ENCODE measurements around the gene LYPD6B. TPM values are rescaled to one million over a fixed set of nuclear protein-coding genes. Genes with fewer than 3 reads are reported as not detected.

The LYPD6B gene
- polyA plus RNA-seq, 2 donors: 2.3 to 4.9 TPM

- Histone ChIP-seq H3K27me3 (ENCODE audit: control insufficient read depth in 1 of 2, insufficient read depth in 2 of 2, low read length in 2 of 2) (no peaks in the 10 kb centered on the region), H3K27ac (ENCODE audit: low read depth in 2 of 2, low read length in 1 of 2) (no peak overlapping the region), H3K4me1 (ENCODE audit: control insufficient read depth in 2 of 2, insufficient read depth in 2 of 2, low read length in 1 of 2) (no peaks in the 10 kb centered on the region), H3K4me3 (ENCODE audit: low read depth in 1 of 2, low read length in 2 of 2) (no peak overlapping the region), H3K9me3 (ENCODE audit: control insufficient read depth in 2 of 2, insufficient read depth in 1 of 2, low read depth in 1 of 2, low read length in 1 of 2) (no peaks in the 10 kb centered on the region), H3K36me3 (ENCODE audit: control insufficient read depth in 2 of 2, insufficient read depth in 2 of 2, low read length in 1 of 2) (no peaks in the 10 kb centered on the region)
- WGBS, 2 donors: 93 to 94% methylated on average over 31 of the region's 31 CpGs
Observed at GRCh38 chr2:149009576-149010461, 28.7 kb upstream of the LYPD6B start.

- no peaks in the 10 kb centered on the region for H3K27me3 ChIP-seq (ENCODE audit: control insufficient read depth in 1 of 2, insufficient read depth in 2 of 2, low read length in 2 of 2)
- H3K9me3 ChIP-seq (ENCODE audit: control insufficient read depth in 2 of 2, insufficient read depth in 1 of 2, low read depth in 1 of 2, low read length in 1 of 2): no peaks in the 10 kb centered on the region
- H3K27ac ChIP-seq (ENCODE audit: low read depth in 2 of 2, low read length in 1 of 2): no peak overlapping the region
- H3K4me3 ChIP-seq (ENCODE audit: low read depth in 1 of 2, low read length in 2 of 2): no peak overlapping the region
- 87 to 89% methylated on average over 9 of the region's 9 CpGs for WGBS, 2 donors
- H3K4me1 ChIP-seq (ENCODE audit: control insufficient read depth in 2 of 2, insufficient read depth in 2 of 2, low read length in 1 of 2): no peaks in the 10 kb centered on the region
- H3K36me3 ChIP-seq (ENCODE audit: control insufficient read depth in 2 of 2, insufficient read depth in 2 of 2, low read length in 1 of 2): no peaks in the 10 kb centered on the region
Observed at GRCh38 chr2:149012545-149012944, 26.0 kb upstream of the LYPD6B start.

- Histone ChIP-seq H3K4me3 (ENCODE audit: low read depth in 1 of 2, low read length in 2 of 2) (no peak overlapping the region), H3K4me1 (ENCODE audit: control insufficient read depth in 2 of 2, insufficient read depth in 2 of 2, low read length in 1 of 2) (peaks cover 0 to 3% of the 10 kb centered on the region in 2 donors), H3K36me3 (ENCODE audit: control insufficient read depth in 2 of 2, insufficient read depth in 2 of 2, low read length in 1 of 2) (no peaks in the 10 kb centered on the region), H3K9me3 (ENCODE audit: control insufficient read depth in 2 of 2, insufficient read depth in 1 of 2, low read depth in 1 of 2, low read length in 1 of 2) (no peaks in the 10 kb centered on the region), H3K27ac (ENCODE audit: low read depth in 2 of 2, low read length in 1 of 2) (no peak overlapping the region), H3K27me3 (ENCODE audit: control insufficient read depth in 1 of 2, insufficient read depth in 2 of 2, low read length in 2 of 2) (no peaks in the 10 kb centered on the region)
- WGBS, 2 donors: 95 to 97% methylated on average over 1 of the region's 1 CpG
Observed at GRCh38 chr2:149015501-149015900, 23.0 kb upstream of the LYPD6B start.

- H3K9me3 ChIP-seq (ENCODE audit: control insufficient read depth in 2 of 2, insufficient read depth in 1 of 2, low read depth in 1 of 2, low read length in 1 of 2): no peaks in the 10 kb centered on the region
- no peak overlapping the region for H3K4me3 ChIP-seq (ENCODE audit: low read depth in 1 of 2, low read length in 2 of 2)
- WGBS, 2 donors: 87 to 91% methylated on average over 4 of the region's 4 CpGs
- H3K36me3 ChIP-seq (ENCODE audit: control insufficient read depth in 2 of 2, insufficient read depth in 2 of 2, low read length in 1 of 2): no peaks in the 10 kb centered on the region
- H3K27me3 ChIP-seq (ENCODE audit: control insufficient read depth in 1 of 2, insufficient read depth in 2 of 2, low read length in 2 of 2): no peaks in the 10 kb centered on the region
- no peak overlapping the region for H3K27ac ChIP-seq (ENCODE audit: low read depth in 2 of 2, low read length in 1 of 2)
- H3K4me1 ChIP-seq (ENCODE audit: control insufficient read depth in 2 of 2, insufficient read depth in 2 of 2, low read length in 1 of 2): peaks cover 0 to 3% of the 10 kb centered on the region in 2 donors
Observed at GRCh38 chr2:149015926-149016563, 22.5 kb upstream of the LYPD6B start.

- no peaks in the 10 kb centered on the region for H3K36me3 ChIP-seq (ENCODE audit: control insufficient read depth in 2 of 2, insufficient read depth in 2 of 2, low read length in 1 of 2)
- WGBS, 2 donors: 50 to 52% methylated on average over 14 of the region's 14 CpGs
Observed at GRCh38 chr2:149017116-149017985, 21.1 kb upstream of the LYPD6B start.

GRCh38 chr2:149018981-149019380 is 19.5 kb upstream of the LYPD6B start:
- Histone ChIP-seq H3K9me3 (ENCODE audit: control insufficient read depth in 2 of 2, insufficient read depth in 1 of 2, low read depth in 1 of 2, low read length in 1 of 2) (no peaks in the 10 kb centered on the region), H3K4me3 (ENCODE audit: low read depth in 1 of 2, low read length in 2 of 2) (no peak overlapping the region), H3K36me3 (ENCODE audit: control insufficient read depth in 2 of 2, insufficient read depth in 2 of 2, low read length in 1 of 2) (no peaks in the 10 kb centered on the region), H3K4me1 (ENCODE audit: control insufficient read depth in 2 of 2, insufficient read depth in 2 of 2, low read length in 1 of 2) (peaks cover 0 to 3% of the 10 kb centered on the region in 2 donors), H3K27ac (ENCODE audit: low read depth in 2 of 2, low read length in 1 of 2) (no peak overlapping the region), H3K27me3 (ENCODE audit: control insufficient read depth in 1 of 2, insufficient read depth in 2 of 2, low read length in 2 of 2) (no peaks in the 10 kb centered on the region)
- WGBS, 2 donors: 57 to 67% methylated on average over 3 of the region's 3 CpGs

More at GRCh38 chr2:149017116-149017985, 21.1 kb upstream of the LYPD6B start:
- H3K27ac ChIP-seq (ENCODE audit: low read depth in 2 of 2, low read length in 1 of 2): no peak overlapping the region
- H3K4me1 ChIP-seq (ENCODE audit: control insufficient read depth in 2 of 2, insufficient read depth in 2 of 2, low read length in 1 of 2): peaks cover 0 to 3% of the 10 kb centered on the region in 2 donors
- no peak overlapping the region for H3K4me3 ChIP-seq (ENCODE audit: low read depth in 1 of 2, low read length in 2 of 2)
- no peaks in the 10 kb centered on the region for H3K27me3 ChIP-seq (ENCODE audit: control insufficient read depth in 1 of 2, insufficient read depth in 2 of 2, low read length in 2 of 2)
- no peaks in the 10 kb centered on the region for H3K9me3 ChIP-seq (ENCODE audit: control insufficient read depth in 2 of 2, insufficient read depth in 1 of 2, low read depth in 1 of 2, low read length in 1 of 2)

GRCh38 chr2:149019768-149020167 is 18.7 kb upstream of the LYPD6B start:
- Histone ChIP-seq H3K27me3 (ENCODE audit: control insufficient read depth in 1 of 2, insufficient read depth in 2 of 2, low read length in 2 of 2) (no peaks in the 10 kb centered on the region), H3K4me1 (ENCODE audit: control insufficient read depth in 2 of 2, insufficient read depth in 2 of 2, low read length in 1 of 2) (peaks cover 0 to 3% of the 10 kb centered on the region in 2 donors), H3K36me3 (ENCODE audit: control insufficient read depth in 2 of 2, insufficient read depth in 2 of 2, low read length in 1 of 2) (no peaks in the 10 kb centered on the region), H3K9me3 (ENCODE audit: control insufficient read depth in 2 of 2, insufficient read depth in 1 of 2, low read depth in 1 of 2, low read length in 1 of 2) (no peaks in the 10 kb centered on the region), H3K27ac (ENCODE audit: low read depth in 2 of 2, low read length in 1 of 2) (no peak overlapping the region), H3K4me3 (ENCODE audit: low read depth in 1 of 2, low read length in 2 of 2) (no peak overlapping the region)
- WGBS, 2 donors: 28 to 30% methylated on average over 2 of the region's 2 CpGs

GRCh38 chr2:149020432-149020851 is 18.1 kb upstream of the LYPD6B start:
- H3K4me1 ChIP-seq (ENCODE audit: control insufficient read depth in 2 of 2, insufficient read depth in 2 of 2, low read length in 1 of 2): peaks cover 0 to 3% of the 10 kb centered on the region in 2 donors
- no peaks in the 10 kb centered on the region for H3K36me3 ChIP-seq (ENCODE audit: control insufficient read depth in 2 of 2, insufficient read depth in 2 of 2, low read length in 1 of 2)
- H3K4me3 ChIP-seq (ENCODE audit: low read depth in 1 of 2, low read length in 2 of 2): no peak overlapping the region
- H3K27me3 ChIP-seq (ENCODE audit: control insufficient read depth in 1 of 2, insufficient read depth in 2 of 2, low read length in 2 of 2): no peaks in the 10 kb centered on the region
- H3K27ac ChIP-seq (ENCODE audit: low read depth in 2 of 2, low read length in 1 of 2): no peak overlapping the region
- no peaks in the 10 kb centered on the region for H3K9me3 ChIP-seq (ENCODE audit: control insufficient read depth in 2 of 2, insufficient read depth in 1 of 2, low read depth in 1 of 2, low read length in 1 of 2)
- WGBS, 2 donors: 77 to 87% methylated on average over 10 of the region's 10 CpGs

- Histone ChIP-seq H3K4me1 (ENCODE audit: control insufficient read depth in 2 of 2, insufficient read depth in 2 of 2, low read length in 1 of 2) (peaks cover 0 to 3% of the 10 kb centered on the region in 2 donors), H3K27ac (ENCODE audit: low read depth in 2 of 2, low read length in 1 of 2) (no peak overlapping the region), H3K4me3 (ENCODE audit: low read depth in 1 of 2, low read length in 2 of 2) (no peak overlapping the region), H3K27me3 (ENCODE audit: control insufficient read depth in 1 of 2, insufficient read depth in 2 of 2, low read length in 2 of 2) (no peaks in the 10 kb centered on the region), H3K9me3 (ENCODE audit: control insufficient read depth in 2 of 2, insufficient read depth in 1 of 2, low read depth in 1 of 2, low read length in 1 of 2) (no peaks in the 10 kb centered on the region), H3K36me3 (ENCODE audit: control insufficient read depth in 2 of 2, insufficient read depth in 2 of 2, low read length in 1 of 2) (no peaks in the 10 kb centered on the region)
- WGBS, 2 donors: 87 to 91% methylated on average over 5 of the region's 5 CpGs
Observed at GRCh38 chr2:149021271-149021719, 17.2 kb upstream of the LYPD6B start.

All from esophagus (tissue), 2 donors.